Endodermal cell (in vitro differentiated cells): ENCODE results near the gene C12orf57. TPM values are rescaled to one million over a fixed set of nuclear protein-coding genes. Genes with fewer than 3 reads are reported as not detected.

ENCODE experiments used
- DNase-seq: peaks from one replicate; pipeline ENCODE4 v3.0.0-alpha.2; 2017
- H3K27ac ChIP-seq: 2 replicates; pipeline ENCODE4 v1.5.1; 2013; ENCODE audit warnings: mild to moderate bottlenecking, low read depth, low read length, moderate library complexity
- H3K27me3 ChIP-seq: 2 replicates; pipeline ENCODE4 v1.6.1; 2013; ENCODE audit warnings: mild to moderate bottlenecking, low read length, moderate library complexity; ENCODE audit not compliant: insufficient read depth, control insufficient read depth, poor library complexity, severe bottlenecking
- H3K36me3 ChIP-seq: 2 replicates; pipeline ENCODE4 v1.7.0; 2013; ENCODE audit warnings: mild to moderate bottlenecking, low read length, moderate library complexity; ENCODE audit not compliant: control insufficient read depth, insufficient read depth
- H3K4me1 ChIP-seq: one replicate; pipeline ENCODE4 v1.7.0; 2013; ENCODE audit warnings: low read length; ENCODE audit not compliant: control insufficient read depth, insufficient read depth
- H3K4me3 ChIP-seq: 2 replicates; pipeline ENCODE4 v1.5.1; 2013; ENCODE audit warnings: mild to moderate bottlenecking, low read length, moderate library complexity
- H3K9ac ChIP-seq: 2 replicates; pipeline ENCODE4 v1.6.1; 2013; ENCODE audit warnings: mild to moderate bottlenecking, low read length, moderate library complexity; ENCODE audit not compliant: poor library complexity, severe bottlenecking; ENCODE audit errors: extremely low read depth
- H3K9me3 ChIP-seq: 2 replicates; pipeline ENCODE4 v1.6.1; 2013; ENCODE audit warnings: mild to moderate bottlenecking, low read length, moderate library complexity; ENCODE audit not compliant: control insufficient read depth
- H3K27ac Mint-ChIP-seq: 2 replicates; pipeline ENCODE4 v1.8.0; 2020; ENCODE audit warnings: mixed read lengths
- H3K27me3 Mint-ChIP-seq: 2 replicates; pipeline ENCODE4 v1.8.0; 2021; ENCODE audit warnings: mild to moderate bottlenecking, mixed read lengths; ENCODE audit not compliant: insufficient read depth
- H3K36me3 Mint-ChIP-seq: 2 replicates; pipeline ENCODE4 v1.8.0; 2020; ENCODE audit warnings: low read depth, mixed read lengths
- H3K4me1 Mint-ChIP-seq: 2 replicates; pipeline ENCODE4 v1.8.0; 2020; ENCODE audit warnings: mixed read lengths
- H3K4me3 Mint-ChIP-seq: 2 replicates; pipeline ENCODE4 v1.8.0; 2020; ENCODE audit warnings: mild to moderate bottlenecking, moderate library complexity, mixed read lengths
- H3K9me3 Mint-ChIP-seq: 2 replicates; pipeline ENCODE4 v1.8.0; 2020; ENCODE audit warnings: mild to moderate bottlenecking, mixed read lengths
- WGBS, 2 experiments: methylation state at CpG; one replicate each; pipeline versions ENCODE4 v1.1.5 to v1.1.7; 2013; ENCODE audit warnings: missing lambda C conversion rate in 2 of 2, mixed read lengths in 1 of 2; ENCODE audit not compliant: insufficient coverage in 1 of 2, insufficient read length in 1 of 2; 5-methylcytosine and 5-hydroxymethylcytosine counted together
- total RNA-seq, 2 donors: library from RNA; stranded (reverse); fragmentation: NEBNext Ultra II Directional in 1 of 2; extraction: Animal tissue kit (Norgen Biotek cat#: 25700) in 1 of 2; gene quantifications; 2 replicates in 1 of 2; 3 replicates in 1 of 2; pipeline ENCODE4 v1.2.1, GENCODE V29; 2021
- TF ChIP-seq, protein P1 (sequence below): fragments of 200-600 bp; sonication (generic); conservative IDR thresholded peaks from 2 replicates; pipeline ENCODE4 v1.5.0; 2021; ENCODE audit warnings: antibody characterized with exemption, mild to moderate bottlenecking

The C12orf57 gene
- total RNA-seq, 2 donors from 2014 or later = 141 to 257 TPM

DNA sequence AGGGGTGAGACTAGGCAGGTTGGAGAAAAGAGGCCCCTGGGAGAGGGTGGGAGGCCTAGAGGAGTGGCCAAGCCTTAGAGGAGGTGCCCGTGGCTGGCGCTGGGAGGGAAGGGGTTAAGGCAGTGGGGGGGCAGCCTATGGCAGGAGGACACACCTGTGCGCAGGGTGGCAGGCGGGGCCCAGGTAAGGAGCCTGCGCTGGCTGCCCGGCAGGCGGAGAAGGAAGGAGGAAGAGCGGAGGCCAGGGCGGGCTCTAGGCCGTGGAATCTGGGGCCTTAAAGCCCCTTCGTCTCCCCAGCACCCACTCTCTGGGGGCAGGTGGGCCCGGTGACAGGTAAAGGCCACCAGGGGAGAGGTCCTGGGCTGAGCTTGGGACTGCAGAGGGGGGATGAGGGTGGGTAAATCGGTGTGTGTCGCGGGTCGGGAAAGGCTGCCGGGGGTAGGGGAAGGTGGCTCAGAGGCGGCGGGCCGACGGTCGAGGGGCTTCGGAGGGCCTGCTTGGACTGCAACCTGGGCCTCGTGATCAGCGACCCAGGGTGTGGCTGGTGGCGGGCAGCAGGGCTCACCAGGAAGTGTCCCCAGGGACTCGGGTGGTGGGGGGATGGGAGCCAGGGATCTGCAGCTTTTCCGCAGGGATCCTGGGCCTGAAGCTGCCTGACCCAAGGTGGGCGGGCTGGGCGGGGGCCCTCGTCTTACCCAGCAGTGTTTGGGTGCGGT lies 19.4 kb downstream of the C12orf57 start:
- H3K9ac ChIP-seq = no peak overlapping the region
- H3K4me3 Mint-ChIP-seq = peak overlapping the region; percentile 98
- H3K27ac ChIP-seq = no peak overlapping the region
- TF ChIP-seq, protein P1, sequence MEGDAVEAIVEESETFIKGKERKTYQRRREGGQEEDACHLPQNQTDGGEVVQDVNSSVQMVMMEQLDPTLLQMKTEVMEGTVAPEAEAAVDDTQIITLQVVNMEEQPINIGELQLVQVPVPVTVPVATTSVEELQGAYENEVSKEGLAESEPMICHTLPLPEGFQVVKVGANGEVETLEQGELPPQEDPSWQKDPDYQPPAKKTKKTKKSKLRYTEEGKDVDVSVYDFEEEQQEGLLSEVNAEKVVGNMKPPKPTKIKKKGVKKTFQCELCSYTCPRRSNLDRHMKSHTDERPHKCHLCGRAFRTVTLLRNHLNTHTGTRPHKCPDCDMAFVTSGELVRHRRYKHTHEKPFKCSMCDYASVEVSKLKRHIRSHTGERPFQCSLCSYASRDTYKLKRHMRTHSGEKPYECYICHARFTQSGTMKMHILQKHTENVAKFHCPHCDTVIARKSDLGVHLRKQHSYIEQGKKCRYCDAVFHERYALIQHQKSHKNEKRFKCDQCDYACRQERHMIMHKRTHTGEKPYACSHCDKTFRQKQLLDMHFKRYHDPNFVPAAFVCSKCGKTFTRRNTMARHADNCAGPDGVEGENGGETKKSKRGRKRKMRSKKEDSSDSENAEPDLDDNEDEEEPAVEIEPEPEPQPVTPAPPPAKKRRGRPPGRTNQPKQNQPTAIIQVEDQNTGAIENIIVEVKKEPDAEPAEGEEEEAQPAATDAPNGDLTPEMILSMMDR = peak; percentile 52
- no peaks in the 10 kb centered on the region for H3K9me3 ChIP-seq
- DNase-seq = peak; percentile 99
- no peaks in the 10 kb centered on the region for H3K9me3 Mint-ChIP-seq
- peaks cover 49% of the 10 kb centered on the region for H3K36me3 Mint-ChIP-seq
- no peaks in the 10 kb centered on the region for H3K27me3 Mint-ChIP-seq
- H3K27ac Mint-ChIP-seq = peak overlapping the region; percentile 99
- H3K27me3 ChIP-seq = no peaks in the 10 kb centered on the region
- H3K4me1 ChIP-seq = peaks cover 4% of the 10 kb centered on the region
- H3K36me3 ChIP-seq = peaks cover 40% of the 10 kb centered on the region
- H3K4me3 ChIP-seq = no peak overlapping the region
- H3K4me1 Mint-ChIP-seq = peaks cover 48% of the 10 kb centered on the region
- WGBS, 2 experiments = 82 to 96% methylated on average over 22 to 32 of the region's 32 CpGs

DNA sequence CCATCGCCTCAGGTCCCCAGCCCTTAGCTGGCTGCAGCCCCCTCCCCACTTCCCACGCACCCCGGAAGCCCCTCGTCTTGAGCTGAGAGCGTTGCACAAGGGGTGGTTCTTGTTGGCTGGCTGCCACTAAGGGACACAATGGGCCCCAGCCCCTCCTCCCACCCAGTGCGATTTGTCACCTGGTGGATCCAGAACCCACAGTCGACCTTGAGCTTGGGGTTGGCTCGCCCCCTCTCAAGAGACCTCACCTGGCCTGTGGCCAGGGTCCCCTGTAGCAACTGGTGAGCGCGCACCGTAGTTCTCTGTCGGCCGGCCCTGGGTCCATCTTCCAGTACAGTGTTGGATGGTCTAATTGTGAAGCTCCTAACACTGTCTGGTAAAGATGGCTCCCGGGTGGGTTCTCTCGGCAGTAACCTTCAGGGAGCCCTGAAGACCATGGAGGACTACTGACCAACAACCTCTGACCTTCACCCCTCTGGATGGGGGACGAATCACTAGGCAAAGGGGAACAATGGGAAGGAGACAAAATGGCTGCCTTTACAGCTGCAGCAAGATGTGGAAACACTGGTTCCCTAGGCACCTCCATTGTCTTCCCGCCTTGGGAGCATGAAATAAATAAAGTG lies 20.1 kb downstream of the C12orf57 start:
- WGBS, 2 experiments = 91 to 99% methylated on average over 10 to 17 of the region's 17 CpGs

DNA sequence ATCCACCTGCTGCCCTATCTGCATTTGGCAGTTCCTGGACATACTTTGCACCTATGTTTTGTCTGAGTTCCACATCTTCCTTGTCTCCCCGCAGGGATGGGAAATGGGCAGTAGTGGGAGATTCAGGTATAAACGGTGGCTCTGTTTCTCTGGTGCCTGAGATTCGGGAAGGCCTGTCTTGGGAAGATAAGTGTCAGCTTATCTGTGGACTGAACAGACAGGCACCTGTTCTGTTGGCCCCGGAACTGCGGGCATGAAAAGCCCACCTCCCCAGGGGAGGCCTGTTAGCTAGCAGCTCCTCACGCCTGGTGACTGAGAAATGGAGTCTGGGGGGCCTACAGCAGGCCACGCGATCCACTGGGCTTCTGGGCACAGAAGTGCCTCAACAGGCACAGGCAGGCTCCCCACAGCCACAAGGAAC lies 20.8 kb downstream of the C12orf57 start:
- TF ChIP-seq, protein P1 = no peak
- no peaks in the 10 kb centered on the region for H3K27me3 ChIP-seq
- H3K9ac ChIP-seq = no peak overlapping the region
- no peak for DNase-seq
- Mint-ChIP-seq H3K4me1 (peaks cover 61% of the 10 kb centered on the region), H3K27ac (peak overlapping the region; percentile 99), H3K9me3 (no peaks in the 10 kb centered on the region), H3K27me3 (no peaks in the 10 kb centered on the region), H3K4me3 (peak overlapping the region; percentile 98), H3K36me3 (peaks cover 57% of the 10 kb centered on the region)
- H3K4me3 ChIP-seq = no peak overlapping the region
- H3K4me1 ChIP-seq = peaks cover 10% of the 10 kb centered on the region
- H3K9me3 ChIP-seq = no peaks in the 10 kb centered on the region
- H3K36me3 ChIP-seq = peaks cover 52% of the 10 kb centered on the region
- WGBS, 2 experiments = 86 to 89% methylated on average over 8 of the region's 8 CpGs
- peak overlapping the region; percentile 29 for H3K27ac ChIP-seq

More for the DNA sequence above, 20.1 kb downstream of the C12orf57 start:
- H3K36me3 Mint-ChIP-seq = peaks cover 56% of the 10 kb centered on the region
- TF ChIP-seq, protein P1 = no peak
- H3K27ac ChIP-seq = peak overlapping the region; percentile 1
- H3K27me3 ChIP-seq = no peaks in the 10 kb centered on the region
- peak; percentile 74 for DNase-seq
- peaks cover 47% of the 10 kb centered on the region for H3K36me3 ChIP-seq
- H3K27me3 Mint-ChIP-seq = no peaks in the 10 kb centered on the region
- peak overlapping the region; percentile 99 for H3K27ac Mint-ChIP-seq
- H3K9me3 ChIP-seq = no peaks in the 10 kb centered on the region
- no peaks in the 10 kb centered on the region for H3K9me3 Mint-ChIP-seq
- peak overlapping the region; percentile 98 for H3K4me3 Mint-ChIP-seq
- peaks cover 4% of the 10 kb centered on the region for H3K4me1 ChIP-seq
- H3K9ac ChIP-seq = no peak overlapping the region
- H3K4me1 Mint-ChIP-seq = peaks cover 56% of the 10 kb centered on the region
- no peak overlapping the region for H3K4me3 ChIP-seq
